ENCODE data around the gene GEMIN7. TPM values are rescaled to one million over a fixed set of nuclear protein-coding genes. Genes with fewer than 3 reads are reported as not detected.
A peak's percentile ranks its signal among the peaks of the same experiment; 100 is the strongest.

The GEMIN7 gene
- total and polyA plus RNA-seq, 2 of the 13 experiments (the other 11 are each of a cell fraction or from before 2014, with no cell fraction given): 24.1 to 30.6 TPM

DNA sequence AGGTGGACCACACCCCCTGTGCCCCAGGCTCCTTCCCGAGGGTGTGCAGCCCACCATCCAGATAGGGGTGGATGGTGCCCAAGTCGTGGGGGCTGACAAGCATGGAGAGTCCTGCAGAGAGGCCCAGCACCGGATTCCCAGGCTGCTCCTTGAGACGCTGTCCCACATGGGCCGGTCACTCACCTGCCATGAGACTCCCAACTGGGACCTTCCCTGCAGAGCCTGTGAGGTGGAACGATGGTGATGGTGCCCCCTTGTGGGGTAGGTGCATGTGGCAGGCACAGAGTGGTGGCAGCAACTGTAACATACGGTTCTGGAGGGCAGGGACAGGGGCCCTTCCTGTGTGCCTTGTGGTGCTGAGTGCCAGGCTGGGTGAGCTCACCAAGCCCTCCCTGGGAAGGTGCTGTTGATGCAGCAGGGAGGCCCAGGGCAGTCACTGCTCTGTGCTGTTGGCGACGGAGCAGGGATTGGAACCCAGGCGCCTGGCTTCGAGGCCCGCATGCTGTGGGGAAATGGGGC is 47.0 kb downstream of the GEMIN7 start (continued):
- TF ChIP-seq KDM2A (CRISPR knock-in tag; IDR thresholded peaks at IDR 0.05; ENCODE audit: borderline replicate concordance, low read depth): peak; percentile 74; the same call in 1 of the 2 replicates
- TF ChIP-seq RXRB (CRISPR knock-in tag; IDR thresholded peaks at IDR 0.05; ENCODE audit: borderline replicate concordance): no peak; the same call in 1 of the 2 replicates
- TF ChIP-seq, protein P1, sequence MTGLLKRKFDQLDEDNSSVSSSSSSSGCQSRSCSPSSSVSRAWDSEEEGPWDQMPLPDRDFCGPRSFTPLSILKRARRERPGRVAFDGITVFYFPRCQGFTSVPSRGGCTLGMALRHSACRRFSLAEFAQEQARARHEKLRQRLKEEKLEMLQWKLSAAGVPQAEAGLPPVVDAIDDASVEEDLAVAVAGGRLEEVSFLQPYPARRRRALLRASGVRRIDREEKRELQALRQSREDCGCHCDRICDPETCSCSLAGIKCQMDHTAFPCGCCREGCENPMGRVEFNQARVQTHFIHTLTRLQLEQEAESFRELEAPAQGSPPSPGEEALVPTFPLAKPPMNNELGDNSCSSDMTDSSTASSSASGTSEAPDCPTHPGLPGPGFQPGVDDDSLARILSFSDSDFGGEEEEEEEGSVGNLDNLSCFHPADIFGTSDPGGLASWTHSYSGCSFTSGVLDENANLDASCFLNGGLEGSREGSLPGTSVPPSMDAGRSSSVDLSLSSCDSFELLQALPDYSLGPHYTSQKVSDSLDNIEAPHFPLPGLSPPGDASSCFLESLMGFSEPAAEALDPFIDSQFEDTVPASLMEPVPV (CRISPR knock-in tag; IDR thresholded peaks at IDR 0.05): no peak
- TF ChIP-seq ARID2 (CRISPR knock-in tag; IDR thresholded peaks at IDR 0.05; ENCODE audit: borderline replicate concordance): no peak
- TF ChIP-seq ZUFSP (CRISPR knock-in tag; IDR thresholded peaks at IDR 0.05; ENCODE audit: borderline replicate concordance): no peak
- TF ChIP-seq HMGXB4 (CRISPR knock-in tag; IDR thresholded peaks at IDR 0.05; ENCODE audit: borderline replicate concordance in 1 of 2, low read depth in 1 of 2): peak; percentile 61 to 68; a peak in 3 of 4 replicates
- no peak for TF ChIP-seq RBM39 (IDR thresholded peaks at IDR 0.05; ENCODE audit: low read depth, low read length, poor library complexity, severe bottlenecking)
- TF ChIP-seq PCBP1 (IDR thresholded peaks at IDR 0.05; ENCODE audit: borderline replicate concordance, low read depth, low read length): no peak
- TF ChIP-seq, protein P2, sequence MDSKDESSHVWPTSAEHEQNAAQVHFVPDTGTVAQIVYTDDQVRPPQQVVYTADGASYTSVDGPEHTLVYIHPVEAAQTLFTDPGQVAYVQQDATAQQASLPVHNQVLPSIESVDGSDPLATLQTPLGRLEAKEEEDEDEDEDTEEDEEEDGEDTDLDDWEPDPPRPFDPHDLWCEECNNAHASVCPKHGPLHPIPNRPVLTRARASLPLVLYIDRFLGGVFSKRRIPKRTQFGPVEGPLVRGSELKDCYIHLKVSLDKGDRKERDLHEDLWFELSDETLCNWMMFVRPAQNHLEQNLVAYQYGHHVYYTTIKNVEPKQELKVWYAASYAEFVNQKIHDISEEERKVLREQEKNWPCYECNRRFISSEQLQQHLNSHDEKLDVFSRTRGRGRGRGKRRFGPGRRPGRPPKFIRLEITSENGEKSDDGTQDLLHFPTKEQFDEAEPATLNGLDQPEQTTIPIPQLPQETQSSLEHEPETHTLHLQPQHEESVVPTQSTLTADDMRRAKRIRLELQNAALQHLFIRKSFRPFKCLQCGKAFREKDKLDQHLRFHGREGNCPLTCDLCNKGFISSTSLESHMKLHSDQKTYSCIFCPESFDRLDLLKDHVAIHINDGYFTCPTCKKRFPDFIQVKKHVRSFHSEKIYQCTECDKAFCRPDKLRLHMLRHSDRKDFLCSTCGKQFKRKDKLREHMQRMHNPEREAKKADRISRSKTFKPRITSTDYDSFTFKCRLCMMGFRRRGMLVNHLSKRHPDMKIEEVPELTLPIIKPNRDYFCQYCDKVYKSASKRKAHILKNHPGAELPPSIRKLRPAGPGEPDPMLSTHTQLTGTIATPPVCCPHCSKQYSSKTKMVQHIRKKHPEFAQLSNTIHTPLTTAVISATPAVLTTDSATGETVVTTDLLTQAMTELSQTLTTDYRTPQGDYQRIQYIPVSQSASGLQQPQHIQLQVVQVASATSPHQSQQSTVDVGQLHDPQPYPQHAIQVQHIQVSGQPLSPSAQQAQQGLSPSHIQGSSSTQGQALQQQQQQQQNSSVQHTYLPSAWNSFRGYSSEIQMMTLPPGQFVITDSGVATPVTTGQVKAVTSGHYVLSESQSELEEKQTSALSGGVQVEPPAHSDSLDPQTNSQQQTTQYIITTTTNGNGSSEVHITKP (CRISPR knock-in tag; IDR thresholded peaks at IDR 0.05; ENCODE audit: low read depth): 0 out of 2 replicates have a peak, but pooled peaks have one; percentile 43
- no peak for TF ChIP-seq HHEX (CRISPR knock-in tag; IDR thresholded peaks at IDR 0.05)
- TF ChIP-seq POLR2AphosphoS5 (IDR thresholded peaks at IDR 0.05; ENCODE audit: low read depth, low read length): no peak
- TF ChIP-seq SPEN (CRISPR knock-in tag; IDR thresholded peaks at IDR 0.05; ENCODE audit: low read depth): 0 out of 2 replicates have a peak, but pooled peaks have one; percentile 28
- no peak for TF ChIP-seq ZFYVE20 (CRISPR knock-in tag; IDR thresholded peaks at IDR 0.05; ENCODE audit: borderline replicate concordance, low read depth)
- TF ChIP-seq MZF1 (CRISPR knock-in tag; IDR thresholded peaks at IDR 0.05; ENCODE audit: borderline replicate concordance): no peak
- peak; percentile 42; the same call in 1 of the 2 replicates for TF ChIP-seq GZF1 (CRISPR knock-in tag; IDR thresholded peaks at IDR 0.05)
- TF ChIP-seq CEBPG (CRISPR knock-in tag; IDR thresholded peaks at IDR 0.05): peak; percentile 19; the same call in 1 of the 2 replicates
- no peak for TF ChIP-seq ZNF235 (CRISPR knock-in tag; IDR thresholded peaks at IDR 0.05; ENCODE audit: borderline replicate concordance)
- TF ChIP-seq ZNF841 (CRISPR knock-in tag; IDR thresholded peaks at IDR 0.05; ENCODE audit: borderline replicate concordance): no peak
- no peak for TF ChIP-seq ZIK1 (CRISPR knock-in tag; IDR thresholded peaks at IDR 0.05; ENCODE audit: borderline replicate concordance, low read depth)
- no peak for TF ChIP-seq ZSCAN12 (CRISPR knock-in tag; IDR thresholded peaks at IDR 0.05)
